Rectal smooth muscle tissue (tissue), 1 donor: ENCODE results near the gene COX7B.
"Not testable (repeated sequence)": the region's sequence is repeated elsewhere in the genome, so short reads cannot be mapped to it uniquely, and the experiment has no call there.

ENCODE experiments used
- H3K27ac ChIP-seq: one replicate; pipeline ENCODE4 v1.7.0; 2013; ENCODE audit warnings: low read depth, low read length, inconsistent platforms
- H3K27me3 ChIP-seq: one replicate; pipeline ENCODE4 v1.7.0; 2013; ENCODE audit warnings: low read length; ENCODE audit not compliant: control insufficient read depth, insufficient read depth
- H3K36me3 ChIP-seq: one replicate; pipeline ENCODE4 v1.7.0; 2013; ENCODE audit warnings: low read length; ENCODE audit not compliant: control insufficient read depth, insufficient read depth
- H3K4me1 ChIP-seq: one replicate; pipeline ENCODE4 v1.7.0; 2013; ENCODE audit warnings: low read length; ENCODE audit not compliant: control insufficient read depth, insufficient read depth
- H3K4me3 ChIP-seq: one replicate; pipeline ENCODE4 v1.7.0; 2013; ENCODE audit warnings: low read length
- H3K9ac ChIP-seq: one replicate; pipeline ENCODE4 v1.7.0; 2013; ENCODE audit warnings: low read length

COX7B gene, protein sequence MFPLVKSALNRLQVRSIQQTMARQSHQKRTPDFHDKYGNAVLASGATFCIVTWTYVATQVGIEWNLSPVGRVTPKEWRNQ

DNA sequence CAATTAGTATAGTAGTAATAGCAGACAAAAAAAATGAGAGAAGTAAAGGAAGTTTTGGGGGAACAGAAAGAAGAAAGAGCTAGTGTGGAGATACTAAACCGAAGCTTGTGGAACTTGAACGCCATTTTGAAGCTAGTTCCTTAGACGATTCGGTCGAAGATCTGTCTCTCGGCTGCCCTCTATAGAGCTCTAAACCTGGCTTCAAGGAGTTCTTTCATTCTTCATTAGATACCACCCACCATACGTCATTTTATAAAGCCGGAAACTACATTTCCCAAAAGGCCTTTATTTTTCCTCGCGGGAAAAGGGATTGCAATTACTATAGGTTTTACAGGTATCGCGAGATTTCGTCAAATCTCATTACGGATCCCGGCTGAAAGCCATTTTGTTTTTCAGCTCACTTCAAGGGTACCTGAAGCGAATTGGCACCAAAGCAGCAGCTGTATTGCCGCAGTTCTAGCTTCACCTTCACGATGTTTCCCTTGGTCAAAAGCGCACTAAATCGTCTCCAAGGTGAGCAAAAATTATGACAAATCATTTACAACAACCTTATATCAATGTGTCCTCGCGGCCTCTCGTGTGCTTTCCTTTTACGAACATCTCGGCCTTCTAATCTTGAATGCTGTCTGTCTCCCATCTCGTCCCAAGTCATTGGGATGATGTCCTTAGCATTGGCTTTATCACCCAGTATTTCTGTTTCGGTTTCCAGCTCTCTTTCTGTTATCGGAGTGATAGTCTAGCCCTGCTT, at the start of gene COX7B:
COX7B (plus strand) TSS at position 388 of the 748 bp plus-strand sequence; CDS start at position 474, 86 bp downstream.
- H3K27me3 ChIP-seq, result no peaks in the 10 kb centered on the region
- H3K4me1 ChIP-seq, result no peaks in the 10 kb centered on the region
- H3K27ac ChIP-seq, result peak within 1 kb of the TSS; percentile 88
- peak within 1 kb of the TSS; percentile 64 for H3K4me3 ChIP-seq
- no peaks in the 10 kb centered on the region for H3K36me3 ChIP-seq
- H3K9ac ChIP-seq, result peak within 1 kb of the TSS; percentile 29

DNA sequence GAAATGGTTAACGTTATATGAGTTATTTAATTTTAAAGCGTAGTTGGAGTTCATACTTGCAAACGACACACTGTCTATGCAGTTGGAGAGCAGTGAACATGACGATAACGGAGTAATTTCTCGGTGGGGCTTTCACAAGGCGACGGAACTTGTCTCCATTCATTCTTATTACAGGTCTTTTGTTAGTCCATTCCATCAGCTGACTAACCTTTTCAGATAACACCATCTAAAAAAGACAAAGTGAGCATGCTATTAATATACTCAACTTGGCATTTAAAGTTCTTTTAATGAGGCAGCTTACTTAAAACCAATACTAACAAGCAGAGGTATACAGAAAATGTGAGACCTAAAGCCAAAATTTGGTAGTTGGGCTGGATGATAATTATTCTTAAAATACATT, 23.9 kb upstream of the COX7B start:
- Histone ChIP-seq H3K36me3 (no peaks in the 10 kb centered on the region), H3K4me3 (no peak overlapping the region)

DNA sequence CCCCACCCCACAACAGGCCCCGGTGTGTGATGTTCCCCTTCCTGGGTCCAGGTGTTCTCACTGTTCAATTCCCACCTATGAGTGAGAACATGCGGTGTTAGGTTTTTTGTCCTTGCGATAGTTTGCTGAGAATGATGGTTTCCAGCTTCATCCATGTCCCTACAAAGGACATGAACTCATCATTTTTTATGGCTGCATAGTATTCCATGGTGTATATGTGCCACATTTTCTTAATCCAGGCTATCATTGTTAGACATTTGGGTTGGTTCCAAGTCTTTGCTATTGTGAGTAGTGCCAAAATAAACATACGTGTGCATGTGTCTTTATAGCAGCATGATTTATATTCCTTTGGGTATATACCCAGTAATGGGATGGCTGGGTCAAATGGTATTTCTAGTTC, 17.9 kb upstream of the COX7B start:
- not testable (repeated sequence) for H3K27ac ChIP-seq, H3K4me1 ChIP-seq, H3K36me3 ChIP-seq, H3K4me3 ChIP-seq, H3K9ac ChIP-seq, H3K27me3 ChIP-seq

More for the DNA sequence above, 23.9 kb upstream of the COX7B start:
- no peak overlapping the region for H3K27ac ChIP-seq
- no peaks in the 10 kb centered on the region for H3K27me3 ChIP-seq
- no peaks in the 10 kb centered on the region for H3K4me1 ChIP-seq
- no peak overlapping the region for H3K9ac ChIP-seq

DNA sequence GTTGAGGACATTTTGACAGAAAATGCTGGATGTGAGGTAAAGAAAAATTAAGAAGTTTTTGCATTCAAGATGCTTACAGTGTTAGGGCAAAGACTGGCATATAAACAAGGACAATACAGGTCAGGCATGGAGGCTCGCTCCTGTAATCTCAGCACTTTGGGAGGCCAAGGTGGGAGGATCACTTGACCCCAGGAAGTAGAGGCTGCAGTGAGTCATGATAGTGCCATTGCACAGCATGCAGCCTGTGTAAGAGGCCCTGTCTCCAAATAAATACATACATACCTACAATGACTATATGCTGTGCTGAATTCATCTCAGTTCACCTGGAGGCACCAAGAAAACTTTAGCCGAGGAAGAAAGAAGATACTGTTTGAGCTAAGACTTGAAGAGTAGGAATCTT, 6.4 kb upstream of the COX7B start:
- H3K27me3 ChIP-seq, result no peaks in the 10 kb centered on the region
- H3K4me1 ChIP-seq, result no peaks in the 10 kb centered on the region
- no peak overlapping the region for H3K27ac ChIP-seq
- no peaks in the 10 kb centered on the region for H3K36me3 ChIP-seq
- no peak overlapping the region for H3K4me3 ChIP-seq
- H3K9ac ChIP-seq, result no peak overlapping the region

DNA sequence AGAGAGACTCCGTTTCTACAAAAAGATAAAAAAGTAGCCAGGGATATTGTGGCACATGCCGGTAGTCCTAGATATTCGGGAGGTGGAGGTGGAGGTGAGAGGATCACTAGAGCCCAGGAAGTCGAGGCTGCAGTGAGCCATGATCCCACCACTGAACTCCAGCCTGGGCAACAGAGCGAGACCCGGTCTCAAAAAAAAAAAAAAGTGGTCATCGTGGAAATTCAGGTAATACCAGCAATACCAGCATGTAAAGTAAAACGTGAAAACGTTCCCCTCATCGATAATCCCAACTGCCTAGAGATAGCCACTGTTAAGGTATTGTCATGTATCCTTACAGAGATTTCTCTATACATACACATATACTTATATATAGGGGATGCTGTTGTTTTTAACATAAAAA, 5.6 kb upstream of the COX7B start:
- Histone ChIP-seq H3K27me3 (no peaks in the 10 kb centered on the region), H3K4me1 (no peaks in the 10 kb centered on the region), H3K4me3 (peak overlapping the region; percentile 9), H3K36me3 (no peaks in the 10 kb centered on the region), H3K27ac (no peak overlapping the region), H3K9ac (no peak overlapping the region)

DNA sequence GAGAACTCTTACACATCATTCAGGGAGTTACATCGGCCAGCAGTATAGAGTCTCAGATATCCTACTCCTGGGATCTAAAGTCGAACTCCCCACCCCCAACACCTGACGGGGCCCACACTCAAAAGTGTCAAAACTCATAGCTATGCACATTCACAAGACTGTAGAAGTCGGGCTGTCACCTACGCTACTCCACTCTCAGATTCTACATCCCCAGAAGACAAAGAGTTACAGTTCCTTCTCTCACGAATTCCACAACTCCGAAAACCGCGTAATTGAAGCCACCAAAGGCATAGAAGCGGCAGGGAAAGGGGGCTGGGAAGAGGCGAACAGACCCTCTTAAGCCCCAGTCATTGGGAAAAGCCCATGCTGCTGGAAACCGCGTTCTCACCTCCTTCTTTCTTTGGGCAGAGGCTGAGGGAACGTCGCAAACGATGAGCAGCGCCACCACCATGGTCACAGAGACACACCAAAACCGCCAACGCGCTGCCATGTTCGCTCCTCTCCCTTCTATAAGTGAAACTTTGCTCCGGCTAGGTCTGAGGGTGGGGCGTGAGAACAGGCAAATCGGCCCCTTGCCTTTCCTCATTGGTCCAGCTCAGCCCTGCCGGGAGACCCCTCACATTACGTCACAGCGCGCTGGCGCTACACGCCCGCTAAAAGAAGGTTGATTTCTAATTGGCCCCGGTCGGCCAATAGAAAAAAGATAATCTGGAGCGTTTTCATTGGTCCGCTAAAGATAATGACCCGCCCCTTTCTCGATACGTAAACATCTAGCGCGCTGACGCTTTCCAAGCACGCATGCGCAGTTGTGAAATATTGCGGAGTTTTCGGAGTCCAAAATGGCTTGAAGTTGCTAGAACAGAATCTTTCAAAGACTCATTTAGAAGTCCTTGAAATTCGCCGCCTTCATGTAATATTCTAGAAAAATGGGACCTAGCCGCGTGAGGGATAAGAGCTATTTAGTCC, 4.1 kb upstream of the COX7B start, which contains the start of gene MAGT1:
MAGT1 (minus strand) TSS at position 515 of the 966 bp plus-strand sequence; CDS start at position 490, 25 bp downstream.
- Histone ChIP-seq H3K27me3 (no peaks in the 10 kb centered on the region), H3K9ac (peak within 1 kb of the TSS; percentile 91), H3K27ac (peak within 1 kb of the TSS; percentile 78), H3K4me3 (peak within 1 kb of the TSS; percentile 85), H3K4me1 (no peaks in the 10 kb centered on the region), H3K36me3 (no peaks in the 10 kb centered on the region)

DNA sequence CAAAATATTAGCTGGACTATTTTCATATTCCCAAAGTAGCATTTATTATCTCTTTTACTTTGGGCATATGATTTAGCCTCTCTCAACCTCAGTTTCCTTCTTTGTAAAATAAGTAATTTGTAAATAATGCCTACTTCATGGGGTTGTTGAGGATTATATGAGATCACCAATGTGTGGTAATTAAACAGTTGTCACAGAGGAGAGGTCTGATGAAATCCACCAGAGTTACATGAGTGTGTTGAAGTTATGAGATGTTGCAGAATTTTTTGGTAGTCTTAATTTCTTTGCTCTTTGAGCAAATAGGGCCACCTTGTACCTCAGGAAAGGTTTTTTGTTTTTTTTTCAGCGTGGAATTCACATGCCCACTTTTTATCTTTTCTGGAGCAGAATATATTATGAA, 1.4 kb downstream of the COX7B start:
- H3K4me3 ChIP-seq, result peak overlapping the region; percentile 64
- H3K36me3 ChIP-seq, result no peaks in the 10 kb centered on the region
- H3K27ac ChIP-seq, result peak overlapping the region; percentile 82
- H3K27me3 ChIP-seq, result no peaks in the 10 kb centered on the region
- H3K4me1 ChIP-seq, result no peaks in the 10 kb centered on the region
- H3K9ac ChIP-seq, result no peak overlapping the region

DNA sequence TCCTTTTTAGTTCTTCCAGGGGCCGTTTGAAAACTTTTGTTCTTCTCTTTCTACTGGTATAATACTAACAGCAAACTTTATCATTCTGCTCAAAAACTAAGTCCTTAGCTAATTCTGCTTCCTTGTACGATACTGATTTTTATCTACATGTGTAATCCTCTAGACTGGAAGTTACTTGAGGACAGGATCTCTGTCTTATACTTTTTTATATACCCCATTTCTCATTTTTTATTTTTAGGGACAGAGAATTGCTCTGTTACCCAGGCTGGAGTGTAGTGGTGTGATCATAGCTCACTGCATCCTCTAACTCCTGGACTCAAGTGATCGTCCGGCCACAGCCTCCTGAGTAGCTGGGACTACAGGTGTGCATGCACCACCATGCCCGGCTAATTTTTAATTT, 2.2 kb downstream of the COX7B start:
- H3K27me3 ChIP-seq, result no peaks in the 10 kb centered on the region
- no peaks in the 10 kb centered on the region for H3K4me1 ChIP-seq
- H3K36me3 ChIP-seq, result no peaks in the 10 kb centered on the region
- H3K4me3 ChIP-seq, result no peak overlapping the region
- H3K9ac ChIP-seq, result no peak overlapping the region
- no peak overlapping the region for H3K27ac ChIP-seq

DNA sequence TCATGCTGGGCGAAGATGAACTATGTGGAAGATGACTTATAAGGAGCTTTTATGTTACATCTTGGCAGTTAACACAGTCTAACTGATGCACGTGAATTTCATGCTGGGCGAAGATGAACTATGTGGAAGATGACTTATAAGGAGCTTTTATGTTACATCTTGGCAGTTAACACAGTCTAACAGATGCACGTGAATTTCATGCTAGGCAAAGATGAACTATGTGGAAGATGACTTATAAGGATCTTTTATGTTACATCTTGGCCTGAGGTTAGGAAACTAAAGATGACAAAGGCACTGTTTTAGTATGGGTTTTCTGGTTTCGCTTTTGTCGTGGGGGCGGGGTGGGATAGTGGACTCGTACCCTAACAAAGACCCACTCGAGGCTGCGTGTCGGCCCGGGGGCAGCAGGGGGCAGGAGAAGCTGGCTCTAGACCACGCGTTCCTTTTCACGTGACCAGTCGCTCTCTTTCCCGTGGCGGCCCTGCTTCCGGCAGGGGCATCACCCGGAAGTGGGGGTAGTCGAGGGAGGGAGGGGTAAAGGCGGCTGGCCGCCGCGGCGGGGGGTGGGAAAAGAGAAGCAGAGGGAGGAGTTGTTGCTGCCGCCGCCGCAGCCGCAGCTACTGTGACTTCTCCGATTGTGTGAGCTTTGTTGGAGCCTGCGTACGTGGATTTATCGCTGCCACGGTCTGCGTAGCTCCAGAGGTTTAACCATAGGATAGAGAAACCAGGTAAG, 11.0 kb downstream of the COX7B start, which contains the start of gene ATP7A:
ATP7A (plus strand) TSS at position 586 of the 733 bp plus-strand sequence. CDS start 60,949 bp downstream, outside the sequence.
- Histone ChIP-seq H3K9ac (peak within 1 kb of the TSS; percentile 64), H3K36me3 (no peaks in the 10 kb centered on the region), H3K4me3 (peak within 1 kb of the TSS; percentile 86), H3K27me3 (no peaks in the 10 kb centered on the region), H3K4me1 (no peaks in the 10 kb centered on the region), H3K27ac (peak within 1 kb of the TSS; percentile 83)

DNA sequence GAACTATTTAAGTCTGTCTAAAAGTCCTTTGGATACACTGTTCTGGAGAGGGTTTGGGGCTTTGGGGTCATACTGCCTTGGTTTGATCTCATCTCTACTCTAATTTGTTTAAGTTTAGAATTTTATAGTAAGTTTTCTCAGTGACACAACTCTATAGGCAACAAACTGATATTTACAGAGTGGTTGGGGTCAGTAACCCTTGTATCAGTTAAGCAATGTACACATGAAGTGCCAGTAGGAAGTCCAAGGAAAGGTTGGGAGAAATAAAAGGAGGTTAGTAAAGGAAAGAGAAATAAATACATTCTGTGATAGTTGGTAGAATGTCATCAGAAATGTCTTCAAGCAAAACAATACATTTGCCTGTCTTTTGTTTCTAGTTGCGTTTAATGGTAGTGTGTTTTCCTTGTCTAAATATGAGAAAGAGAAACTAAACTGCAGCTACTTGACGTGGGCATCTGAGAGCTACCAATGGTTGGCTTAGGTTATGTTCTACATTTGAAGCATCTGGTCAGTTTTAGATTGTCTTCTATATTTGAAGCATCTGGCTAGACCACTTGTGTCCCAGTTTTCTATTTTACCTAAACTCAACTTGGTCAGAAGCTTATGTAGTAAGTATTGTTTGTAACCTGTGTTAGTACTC, 18.1 kb downstream of the COX7B start:
- no peak overlapping the region for H3K27ac ChIP-seq
- H3K27me3 ChIP-seq, result no peaks in the 10 kb centered on the region
- no peaks in the 10 kb centered on the region for H3K4me1 ChIP-seq
- no peak overlapping the region for H3K9ac ChIP-seq
- no peaks in the 10 kb centered on the region for H3K36me3 ChIP-seq
- H3K4me3 ChIP-seq, result no peak overlapping the region

DNA sequence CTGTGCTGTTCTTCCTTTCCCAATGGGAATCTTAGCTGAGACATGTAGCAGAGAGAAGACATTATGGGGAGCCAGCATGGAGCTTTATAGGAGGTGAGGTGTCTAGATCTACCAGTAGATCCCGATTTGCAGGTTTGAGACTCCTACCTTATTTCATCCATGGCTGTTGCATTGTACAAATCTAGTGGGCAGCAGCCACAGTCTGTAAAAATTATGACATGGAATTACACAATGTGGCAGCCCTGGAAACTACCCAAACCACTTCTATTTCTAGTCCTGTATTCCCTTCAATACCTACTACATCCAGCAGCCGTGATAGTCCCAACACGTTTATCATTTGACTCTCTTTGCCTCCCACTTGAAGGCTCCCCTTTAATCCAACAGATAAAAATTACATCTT, 19.3 kb downstream of the COX7B start:
- no peaks in the 10 kb centered on the region for H3K4me1 ChIP-seq
- H3K4me3 ChIP-seq, result no peak overlapping the region
- no peak overlapping the region for H3K9ac ChIP-seq
- no peak overlapping the region for H3K27ac ChIP-seq
- H3K36me3 ChIP-seq, result no peaks in the 10 kb centered on the region
- H3K27me3 ChIP-seq, result no peaks in the 10 kb centered on the region
